Activated CD4-positive, alpha-beta T cell treated with anti-CD3 and anti-CD28 coated beads, Interleukin-2, amount 10 ng/mL, durations not matched to agents 24 days and 14 days (primary cell): ENCODE data around the gene PDE2A. TPM values are rescaled to one million over a fixed set of nuclear protein-coding genes. Genes with fewer than 3 reads are reported as not detected.

Experiments
- DNase-seq: peaks from one replicate; pipeline ENCODE4 v3.0.0; 2022
- H3K27ac Mint-ChIP-seq: one replicate; pipeline ENCODE4 v1.8.0; 2022; ENCODE audit warnings: mild to moderate bottlenecking, mixed read lengths
- H3K27me3 Mint-ChIP-seq: one replicate; pipeline ENCODE4 v1.8.0; 2022; ENCODE audit warnings: mixed read lengths
- H3K36me3 Mint-ChIP-seq: one replicate; pipeline ENCODE4 v1.8.0; 2022; ENCODE audit warnings: low read depth, mild to moderate bottlenecking, mixed read lengths
- H3K4me1 Mint-ChIP-seq: one replicate; pipeline ENCODE4 v1.8.0; 2021; ENCODE audit warnings: mixed read lengths
- H3K4me3 Mint-ChIP-seq: one replicate; pipeline ENCODE4 v1.8.0; 2022; ENCODE audit warnings: mild to moderate bottlenecking, moderate library complexity, mixed read lengths
- H3K9me3 Mint-ChIP-seq: one replicate; pipeline ENCODE4 v1.8.0; 2021; ENCODE audit warnings: mixed read lengths
- intact Hi-C: fragments of 100-400 bp; cut with micrococcal nuclease; formaldehyde crosslinking; loops from one replicate; pipeline ENCODE4 v1.15.1; 2023
- total RNA-seq: library from RNA; stranded (reverse); gene quantifications from 2 replicates; pipeline ENCODE4 v1.2.3, GENCODE V29; 2022

The PDE2A gene
- total RNA-seq, 1 donor from 2014 or later: 0.33 TPM

DNA sequence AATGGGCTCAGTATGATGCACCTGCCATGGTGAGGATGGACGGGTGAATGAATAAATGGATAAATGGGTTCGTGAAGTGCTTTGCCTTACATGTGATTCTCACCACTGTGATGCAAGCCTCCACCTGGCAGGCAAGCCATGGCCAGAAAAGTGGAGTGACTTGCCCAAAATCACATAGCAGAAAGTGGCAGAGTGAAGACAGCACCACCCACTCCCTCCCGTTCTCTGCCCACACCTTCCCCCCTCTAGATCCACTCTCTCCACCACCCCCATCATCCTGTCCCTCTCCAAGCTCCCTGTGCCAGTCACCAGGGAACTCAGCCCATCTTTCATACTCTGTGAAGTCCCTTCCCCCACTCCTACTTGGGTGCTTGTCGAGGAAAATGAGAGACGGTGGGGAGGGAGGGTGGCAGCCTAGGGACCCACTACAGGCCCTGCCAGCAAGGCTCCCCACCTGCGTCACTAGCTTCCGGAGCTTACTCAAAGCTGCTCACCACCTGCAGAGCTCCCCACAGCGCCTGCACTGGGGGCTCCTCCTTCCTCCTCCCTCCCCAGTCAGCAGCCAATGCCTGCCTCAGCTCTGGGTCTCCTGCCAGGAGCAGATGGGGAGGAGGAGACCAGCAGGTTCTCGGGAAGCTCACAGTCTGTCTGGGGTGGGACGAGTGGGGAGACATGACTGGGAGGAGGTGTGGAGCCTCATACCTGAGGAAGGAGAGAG, 82.3 kb downstream of the PDE2A start:
- DNase-seq: peak; percentile 77
- intact Hi-C loops: no loop called here
- H3K4me1 Mint-ChIP-seq: peaks cover 23% of the 10 kb centered on the region
- no peaks in the 10 kb centered on the region for H3K9me3 Mint-ChIP-seq
- H3K27me3 Mint-ChIP-seq: peaks cover 65% of the 10 kb centered on the region
- H3K4me3 Mint-ChIP-seq: no peak overlapping the region
- H3K36me3 Mint-ChIP-seq: no peaks in the 10 kb centered on the region
- no peak overlapping the region for H3K27ac Mint-ChIP-seq

DNA sequence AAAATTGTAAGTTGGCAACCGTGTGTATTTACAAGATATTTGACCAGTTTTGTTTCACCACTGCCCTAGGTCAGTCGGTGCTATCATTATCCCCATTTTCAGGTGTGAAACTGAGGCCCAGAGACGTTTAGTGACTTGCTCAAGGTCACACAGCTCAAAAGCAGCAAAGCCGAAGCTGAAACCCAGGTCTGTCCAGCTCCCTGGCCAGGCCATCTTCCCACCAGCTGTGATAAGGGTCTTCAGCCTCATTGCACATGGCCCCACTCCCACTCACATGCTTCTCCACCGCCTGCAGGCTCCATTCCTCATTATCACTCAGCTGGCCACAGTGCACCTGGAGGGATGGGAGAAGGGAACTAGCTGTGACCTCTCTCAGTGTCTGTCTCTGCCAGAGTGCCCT, 83.2 kb downstream of the PDE2A start:
- intact Hi-C loops: no loop called here
- Mint-ChIP-seq H3K36me3 (no peaks in the 10 kb centered on the region), H3K27me3 (peaks cover 64% of the 10 kb centered on the region), H3K4me1 (peaks cover 25% of the 10 kb centered on the region), H3K9me3 (no peaks in the 10 kb centered on the region), H3K4me3 (no peak overlapping the region), H3K27ac (no peak overlapping the region)
- DNase-seq: no peak

DNA sequence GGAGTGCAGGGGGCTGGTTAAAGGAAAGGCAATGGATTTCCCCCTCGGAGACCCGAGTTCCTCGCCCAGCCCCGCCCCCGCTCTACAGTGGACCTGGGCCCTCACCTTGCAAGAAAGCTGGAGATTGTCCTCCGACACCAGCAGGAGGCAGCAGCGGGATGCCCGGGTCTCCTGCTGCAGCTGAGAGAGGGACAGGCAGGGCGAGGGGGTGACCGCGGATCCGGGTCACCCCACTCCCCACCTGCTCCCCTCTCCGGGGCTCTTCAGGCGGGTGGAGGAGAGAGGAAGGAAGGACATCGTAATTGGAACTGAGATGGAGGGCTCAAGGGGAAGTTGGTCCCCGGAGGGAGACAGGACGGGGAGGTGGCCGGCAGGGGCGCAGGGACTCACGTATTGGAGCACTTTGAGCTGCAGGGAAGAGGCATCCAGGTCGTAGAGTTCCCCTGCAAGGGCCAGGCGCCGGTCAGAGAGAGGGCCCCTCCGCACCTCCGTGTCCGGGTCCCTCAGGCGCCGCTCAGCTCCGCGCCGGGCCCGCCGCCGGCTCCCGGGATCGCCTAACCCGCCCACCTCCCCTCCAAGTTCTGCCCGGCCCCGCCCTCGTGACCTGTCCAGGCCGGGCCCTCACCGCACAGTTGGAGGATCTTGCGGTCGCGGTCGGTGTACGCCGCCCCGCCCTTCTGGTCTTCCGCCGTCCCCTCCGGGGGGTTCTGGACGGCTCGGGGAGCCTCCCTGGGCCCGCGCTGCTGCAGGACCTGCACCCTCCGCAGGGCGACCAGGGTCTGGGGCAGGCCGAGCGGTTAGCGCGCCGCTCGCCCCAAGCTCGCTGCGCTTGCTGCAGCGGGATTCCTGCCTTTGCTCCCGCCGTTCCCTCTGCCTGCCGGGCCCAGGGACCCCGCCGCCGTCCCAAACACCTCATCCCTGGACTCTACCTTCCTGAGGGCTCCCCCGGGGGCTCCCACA, 84.1 kb downstream of the PDE2A start:
- H3K4me3 Mint-ChIP-seq: peak overlapping the region; percentile 80
- peak overlapping the region; percentile 15 for H3K27ac Mint-ChIP-seq
- H3K27me3 Mint-ChIP-seq: peaks cover 68% of the 10 kb centered on the region
- DNase-seq: peak; percentile 82
- H3K36me3 Mint-ChIP-seq: no peaks in the 10 kb centered on the region
- intact Hi-C loops: loop anchor here (1.0 kb wide), 1 partner anchor 93 kb away; no protein-coding TSS in a partner anchor
- H3K4me1 Mint-ChIP-seq: peaks cover 33% of the 10 kb centered on the region
- no peaks in the 10 kb centered on the region for H3K9me3 Mint-ChIP-seq

DNA sequence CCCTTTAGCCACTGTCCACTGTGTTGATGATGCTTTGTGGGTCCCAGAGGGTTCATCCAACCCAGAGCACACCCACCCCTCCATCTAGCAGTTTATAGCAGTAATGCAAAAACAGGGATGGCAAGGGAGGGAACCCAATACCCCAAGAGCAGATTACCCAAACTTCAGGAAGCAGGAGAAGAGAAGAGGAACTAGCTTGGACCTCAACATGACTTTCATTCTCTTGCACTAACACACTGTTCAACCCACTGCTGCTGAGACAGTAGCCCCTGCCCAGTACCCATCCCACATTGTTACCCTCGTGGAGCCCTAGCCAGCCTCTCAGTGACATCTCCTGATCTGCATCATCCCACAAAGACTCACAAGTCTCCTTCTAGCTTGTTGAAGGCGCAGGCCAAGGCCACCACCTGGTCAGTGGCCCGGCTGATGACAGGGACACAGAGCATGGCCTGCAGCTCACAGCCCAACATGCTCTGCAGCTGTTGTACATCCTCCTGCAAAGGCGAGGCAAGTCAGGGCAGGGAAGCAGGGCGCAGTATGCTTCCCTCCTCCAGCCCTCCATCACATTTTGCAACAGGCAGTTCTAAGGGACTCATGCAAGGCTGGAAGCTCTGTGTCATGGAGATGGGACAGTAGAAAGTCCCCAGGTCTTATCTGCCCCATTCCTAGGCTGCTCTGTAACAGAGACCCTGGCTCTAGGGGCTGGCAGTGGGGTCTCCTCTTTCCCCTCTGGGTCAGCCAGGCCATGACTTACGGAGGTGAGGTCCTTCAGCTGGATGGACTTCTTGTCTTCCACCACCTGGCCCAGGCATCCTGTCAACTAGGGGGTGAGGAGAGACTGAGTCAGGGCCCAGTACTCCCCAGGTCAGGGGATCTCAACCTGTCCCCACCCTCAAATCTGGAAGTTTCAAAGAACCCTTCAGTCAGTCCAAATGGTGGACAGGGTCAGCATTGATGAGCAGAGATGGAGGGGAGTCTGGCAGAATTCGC, 85.5 kb downstream of the PDE2A start:
- no peaks in the 10 kb centered on the region for H3K36me3 Mint-ChIP-seq
- H3K9me3 Mint-ChIP-seq: no peaks in the 10 kb centered on the region
- DNase-seq: no peak
- intact Hi-C loops: loop anchor here (1.0 kb wide), 1 partner anchor 95 kb away; no protein-coding TSS in a partner anchor
- peaks cover 42% of the 10 kb centered on the region for H3K4me1 Mint-ChIP-seq
- H3K27ac Mint-ChIP-seq: no peak overlapping the region
- no peak overlapping the region for H3K4me3 Mint-ChIP-seq
- peaks cover 69% of the 10 kb centered on the region for H3K27me3 Mint-ChIP-seq

DNA sequence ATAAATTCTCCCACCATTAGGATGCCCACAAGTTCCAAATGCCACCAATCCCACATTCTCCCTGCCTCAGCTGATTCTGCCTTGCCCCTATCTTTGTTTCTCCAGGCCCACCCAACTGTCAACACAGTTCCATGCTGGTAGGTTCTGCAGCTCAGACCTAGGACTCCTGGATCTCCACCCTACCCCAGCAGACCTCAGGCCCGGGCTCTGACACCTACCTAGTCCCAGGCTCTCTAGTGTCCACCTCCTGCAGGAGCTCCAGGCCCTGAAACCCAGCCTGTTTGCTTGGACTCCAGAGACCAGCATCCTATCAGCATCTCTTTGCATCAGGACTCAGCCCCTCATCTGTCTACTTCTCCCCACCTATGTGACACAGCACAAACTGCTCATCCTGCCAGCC, 86.5 kb downstream of the PDE2A start:
- no peak overlapping the region for H3K4me3 Mint-ChIP-seq
- no peaks in the 10 kb centered on the region for H3K9me3 Mint-ChIP-seq
- no peaks in the 10 kb centered on the region for H3K36me3 Mint-ChIP-seq
- no peak for DNase-seq
- intact Hi-C loops: no loop called here
- peaks cover 43% of the 10 kb centered on the region for H3K4me1 Mint-ChIP-seq
- peaks cover 71% of the 10 kb centered on the region for H3K27me3 Mint-ChIP-seq
- no peak overlapping the region for H3K27ac Mint-ChIP-seq

DNA sequence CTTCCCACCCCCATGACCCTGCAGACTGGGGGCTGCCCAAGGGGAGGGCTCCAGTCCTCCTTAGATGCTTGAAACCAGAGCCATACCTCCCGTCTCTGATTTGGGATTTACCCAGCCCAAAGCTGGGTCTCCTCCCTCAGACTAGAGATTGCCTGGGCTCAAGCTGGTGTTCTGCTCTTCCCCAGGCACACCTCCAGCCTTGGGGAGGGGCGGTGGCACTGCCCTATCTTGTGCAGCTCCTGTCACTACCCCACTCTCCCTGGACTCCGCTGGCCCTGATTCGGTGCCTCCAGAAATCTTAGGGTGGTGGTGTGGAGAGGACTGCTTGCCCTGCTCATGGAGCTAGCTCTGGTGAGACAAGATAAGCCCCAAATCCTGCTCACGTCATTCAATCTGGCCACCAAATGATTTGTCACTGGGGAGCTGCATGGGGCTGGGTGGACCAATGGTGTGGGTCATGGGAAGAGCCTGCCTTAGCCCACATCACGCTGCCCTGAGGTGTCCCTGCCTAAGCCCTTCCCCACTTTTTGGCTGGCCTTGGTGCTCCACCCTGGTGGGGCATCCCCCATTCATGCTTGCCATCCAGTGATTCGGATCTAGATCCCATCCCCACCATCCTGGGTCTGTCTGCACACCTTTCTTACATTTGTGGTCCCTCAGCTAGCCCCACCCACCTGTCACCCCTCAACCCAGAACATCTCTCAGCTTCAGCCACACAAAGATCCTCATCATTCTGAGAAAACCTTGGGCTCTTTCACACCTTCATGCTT, 87.7 kb downstream of the PDE2A start:
- H3K36me3 Mint-ChIP-seq: no peaks in the 10 kb centered on the region
- H3K4me1 Mint-ChIP-seq: peaks cover 32% of the 10 kb centered on the region
- H3K4me3 Mint-ChIP-seq: no peak overlapping the region
- DNase-seq: no peak
- H3K9me3 Mint-ChIP-seq: no peaks in the 10 kb centered on the region
- peaks cover 62% of the 10 kb centered on the region for H3K27me3 Mint-ChIP-seq
- no peak overlapping the region for H3K27ac Mint-ChIP-seq
- intact Hi-C loops: no loop called here

DNA sequence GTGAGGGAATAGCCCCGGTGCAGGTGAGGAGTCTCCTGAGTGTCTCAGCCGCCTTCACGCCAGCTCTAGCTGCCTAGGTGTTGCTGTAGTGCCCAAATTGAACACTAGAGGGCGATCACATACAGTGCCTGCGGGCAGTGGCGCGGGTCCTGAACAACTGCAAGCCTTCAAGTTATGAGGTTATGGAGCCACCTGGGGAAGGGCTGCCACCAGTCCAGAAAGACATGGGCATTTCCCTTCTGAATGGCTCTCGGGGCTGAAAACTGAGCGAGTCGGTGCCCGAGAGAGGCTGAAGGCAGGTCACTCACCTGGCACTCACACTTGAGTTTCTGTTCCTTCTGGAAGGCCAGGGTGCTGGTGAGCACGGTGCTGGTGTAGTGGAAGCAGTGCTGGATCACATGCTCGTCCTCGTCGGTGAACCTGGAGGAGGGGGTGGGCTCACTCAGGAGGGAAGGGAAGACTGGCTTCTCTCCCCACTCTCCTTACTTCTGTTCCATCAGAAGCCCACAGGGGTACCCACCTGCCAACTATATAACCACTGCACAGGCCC, 88.4 kb downstream of the PDE2A start:
- no peaks in the 10 kb centered on the region for H3K36me3 Mint-ChIP-seq
- H3K4me1 Mint-ChIP-seq: peaks cover 28% of the 10 kb centered on the region
- intact Hi-C loops: loop anchor here (1.0 kb wide), 2 partner anchors 57 to 97 kb away; no protein-coding TSS in a partner anchor
- H3K27me3 Mint-ChIP-seq: peaks cover 55% of the 10 kb centered on the region
- H3K4me3 Mint-ChIP-seq: peak overlapping the region; percentile 70
- H3K27ac Mint-ChIP-seq: no peak overlapping the region
- H3K9me3 Mint-ChIP-seq: no peaks in the 10 kb centered on the region
- DNase-seq: peak; percentile 92

DNA sequence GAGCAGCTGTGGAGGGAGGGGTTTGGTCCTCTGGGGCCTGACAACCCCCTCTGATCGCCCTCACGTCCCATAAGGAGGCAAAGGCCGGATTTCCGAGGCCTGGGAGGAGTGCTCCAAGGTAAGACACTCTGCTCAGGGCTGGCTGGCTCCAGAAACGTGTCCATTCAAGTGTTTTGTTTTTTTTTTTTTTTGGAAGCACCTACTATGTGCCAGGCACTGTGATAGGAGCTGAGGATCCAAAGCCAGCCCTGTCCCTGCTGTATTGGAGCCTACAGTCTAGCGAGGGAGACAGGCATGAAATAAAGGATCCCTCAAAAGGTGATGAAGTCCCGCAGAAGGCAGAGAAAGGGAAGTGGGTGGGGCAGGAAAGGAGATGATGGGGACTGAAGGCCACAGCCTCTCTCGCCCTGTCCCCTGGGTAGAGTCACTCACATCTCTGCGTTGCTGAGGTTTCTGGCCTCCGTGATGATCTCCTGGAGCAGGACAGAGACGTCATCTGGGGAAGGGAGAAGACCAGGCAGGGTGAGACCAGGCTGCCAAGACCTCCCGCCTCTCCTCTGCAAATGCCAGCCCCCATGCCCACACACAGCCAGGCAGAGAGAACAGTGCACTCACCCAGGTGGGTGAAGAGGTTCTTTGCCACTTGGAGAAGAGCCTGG, 89.2 kb downstream of the PDE2A start:
- H3K36me3 Mint-ChIP-seq: no peaks in the 10 kb centered on the region
- H3K9me3 Mint-ChIP-seq: no peaks in the 10 kb centered on the region
- peaks cover 52% of the 10 kb centered on the region for H3K27me3 Mint-ChIP-seq
- H3K27ac Mint-ChIP-seq: no peak overlapping the region
- intact Hi-C loops: loop anchor here (1.0 kb wide), 2 partner anchors 58 to 98 kb away; no protein-coding TSS in a partner anchor
- peak overlapping the region; percentile 82 for H3K4me3 Mint-ChIP-seq
- peaks cover 26% of the 10 kb centered on the region for H3K4me1 Mint-ChIP-seq
- DNase-seq: no peak

DNA sequence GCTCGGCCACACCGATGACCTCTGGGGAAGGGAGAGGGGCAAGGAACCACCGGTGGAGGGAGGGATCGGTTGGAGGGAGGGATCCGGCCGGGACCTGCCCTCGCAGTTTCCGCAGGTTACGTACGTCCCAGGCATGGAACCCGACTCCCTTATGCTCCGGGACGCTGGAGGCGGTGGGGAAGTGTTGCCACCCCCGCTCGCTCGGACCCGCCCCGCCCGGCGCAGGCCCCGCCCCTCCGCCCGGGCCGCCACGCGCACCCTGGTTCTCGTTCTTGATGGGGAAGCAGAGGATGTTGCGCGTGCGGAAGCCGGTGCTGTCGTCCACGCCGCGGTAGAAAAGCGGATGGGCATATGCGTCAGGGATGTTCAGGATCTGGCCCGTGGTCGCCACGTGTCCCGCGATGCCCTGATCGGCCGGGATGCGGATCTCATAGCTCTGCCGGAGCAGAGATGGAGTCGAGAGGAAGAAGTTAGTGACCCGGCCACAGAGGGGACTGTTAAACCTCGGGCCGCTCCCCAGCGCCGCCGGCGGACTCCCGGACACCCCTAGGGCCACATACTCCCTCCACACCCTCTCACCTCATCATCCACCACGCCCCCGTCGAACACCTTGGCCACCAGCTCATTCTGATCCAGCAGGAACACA, 89.8 kb downstream of the PDE2A start:
- peaks cover 46% of the 10 kb centered on the region for H3K27me3 Mint-ChIP-seq
- H3K4me3 Mint-ChIP-seq: peak overlapping the region; percentile 82
- peak; percentile 88 for DNase-seq
- H3K4me1 Mint-ChIP-seq: peaks cover 22% of the 10 kb centered on the region
- intact Hi-C loops: no loop called here
- no peaks in the 10 kb centered on the region for H3K36me3 Mint-ChIP-seq
- H3K27ac Mint-ChIP-seq: peak overlapping the region; percentile 50
- H3K9me3 Mint-ChIP-seq: no peaks in the 10 kb centered on the region

DNA sequence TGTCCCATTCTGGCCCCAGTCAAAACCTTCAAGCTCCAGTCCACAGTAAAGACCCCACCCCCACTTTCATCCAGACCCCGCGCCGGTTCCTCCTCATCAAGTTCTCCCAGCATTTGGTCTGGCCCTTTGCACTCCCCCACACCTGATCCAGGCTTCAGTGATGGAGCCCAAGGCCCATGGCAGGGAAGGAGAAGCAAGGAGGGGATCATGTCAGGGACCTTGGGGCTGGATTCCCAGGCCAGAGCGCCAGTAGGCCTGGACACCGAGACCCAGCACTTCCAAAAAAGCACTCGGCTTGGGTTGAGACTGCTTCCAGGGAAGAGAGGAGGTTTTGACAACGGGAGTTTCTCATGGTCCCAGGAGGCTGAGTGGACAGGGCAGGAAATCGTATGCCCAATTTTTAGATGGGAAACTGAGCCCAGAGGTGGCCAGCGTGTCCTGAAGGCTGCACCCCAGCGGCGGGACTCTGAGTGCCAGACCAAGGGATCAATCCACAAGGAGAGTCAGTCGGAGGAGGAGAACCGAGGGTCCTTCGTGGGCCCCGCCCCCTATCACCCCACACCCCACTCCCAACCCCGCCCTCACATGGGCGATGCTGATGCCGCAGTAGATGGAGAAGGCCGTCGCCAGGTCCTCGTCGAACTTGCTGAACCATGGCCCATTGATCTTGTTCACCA, 90.5 kb downstream of the PDE2A start:
- peak overlapping the region; percentile 58 for H3K4me3 Mint-ChIP-seq
- DNase-seq: no peak
- H3K27ac Mint-ChIP-seq: no peak overlapping the region
- H3K36me3 Mint-ChIP-seq: no peaks in the 10 kb centered on the region
- H3K4me1 Mint-ChIP-seq: peaks cover 20% of the 10 kb centered on the region
- peaks cover 41% of the 10 kb centered on the region for H3K27me3 Mint-ChIP-seq
- intact Hi-C loops: no loop called here
- H3K9me3 Mint-ChIP-seq: no peaks in the 10 kb centered on the region

DNA sequence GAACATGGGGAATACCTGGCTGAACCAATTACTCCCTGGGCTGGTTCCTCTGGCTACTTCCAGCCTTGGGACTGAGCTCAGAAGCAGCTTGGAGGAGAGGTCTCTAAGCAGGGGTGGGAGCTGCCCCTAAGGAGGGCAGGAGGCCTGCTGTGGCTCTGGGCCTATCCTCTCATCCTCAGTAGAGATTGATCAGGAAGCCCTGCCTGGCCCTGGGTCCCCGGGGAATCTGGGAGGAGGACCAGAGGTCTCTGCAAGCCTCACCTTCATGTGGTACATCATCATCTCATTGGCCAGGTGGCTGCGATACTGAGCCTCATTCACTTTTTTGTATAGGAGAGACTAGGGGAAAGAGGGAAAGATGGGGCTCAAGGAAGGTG, 91.1 kb downstream of the PDE2A start:
- intact Hi-C loops: no loop called here
- Mint-ChIP-seq H3K27me3 (peaks cover 35% of the 10 kb centered on the region), H3K27ac (no peak overlapping the region), H3K4me1 (peaks cover 20% of the 10 kb centered on the region), H3K36me3 (no peaks in the 10 kb centered on the region), H3K9me3 (no peaks in the 10 kb centered on the region), H3K4me3 (no peak overlapping the region)
- no peak for DNase-seq
